IPS-11a (cell line): ENCODE measurements around the gene MSX1.

ENCODE experiments used
- H3K4me3 ChIP-seq: one replicate; pipeline ENCODE4 v1.5.1; 2013; ENCODE audit warnings: low read depth, low read length, control low read depth

Gene MSX1

DNA sequence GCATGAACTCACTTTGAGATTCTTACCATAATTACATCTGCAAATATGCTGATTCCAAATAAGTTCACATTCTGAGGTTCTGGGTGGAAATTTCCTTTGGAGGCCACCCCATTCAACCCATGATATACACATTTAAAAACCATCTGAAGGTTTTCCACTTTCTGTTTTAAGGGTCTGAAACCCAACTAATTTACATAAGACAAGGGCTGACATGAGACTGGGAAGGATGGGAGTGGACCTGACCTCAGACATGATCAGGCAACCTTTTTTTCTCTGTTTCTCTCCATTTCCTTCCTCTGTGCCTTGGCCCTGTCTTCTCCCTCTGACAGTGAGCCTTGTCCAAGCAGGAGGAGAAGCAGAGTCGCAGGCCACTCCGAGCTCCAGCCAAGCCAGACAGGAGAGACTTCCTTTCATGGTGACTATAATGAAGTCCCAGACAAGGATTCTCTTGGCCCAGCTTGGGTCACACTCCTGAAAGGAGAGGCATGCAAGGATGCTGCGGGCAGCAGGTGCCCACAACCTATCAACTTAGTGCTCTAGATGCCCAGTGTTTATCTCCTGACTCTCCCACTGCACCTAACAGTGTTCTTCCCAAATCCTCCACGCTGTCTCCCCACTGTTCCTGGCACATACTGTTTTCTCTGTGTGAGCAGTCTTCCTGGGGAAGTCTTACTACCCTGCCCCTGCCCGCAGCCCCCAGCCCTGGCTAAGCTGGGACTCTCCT is 39.9 kb downstream of the MSX1 start:
- no peak overlapping the region for H3K4me3 ChIP-seq

DNA sequence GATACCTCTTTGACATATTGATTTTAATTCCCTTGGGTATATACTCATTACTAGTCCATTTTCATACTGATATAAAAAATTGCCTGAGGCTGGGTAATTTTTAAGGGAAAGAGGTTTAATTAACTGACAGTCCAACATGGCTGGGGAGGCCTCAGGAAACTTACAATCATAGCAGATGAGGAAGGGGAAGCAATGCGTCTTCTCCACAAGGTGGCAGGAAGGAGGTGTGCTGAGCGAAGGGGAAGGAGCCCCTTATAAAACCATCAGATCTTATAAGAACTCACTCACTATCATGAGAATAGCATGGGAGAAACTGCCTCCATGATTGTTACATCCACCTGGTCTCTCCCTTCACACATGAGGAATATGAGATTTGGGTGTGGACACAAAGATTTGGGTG is 42.4 kb downstream of the MSX1 start:
- H3K4me3 ChIP-seq: no peak overlapping the region

DNA sequence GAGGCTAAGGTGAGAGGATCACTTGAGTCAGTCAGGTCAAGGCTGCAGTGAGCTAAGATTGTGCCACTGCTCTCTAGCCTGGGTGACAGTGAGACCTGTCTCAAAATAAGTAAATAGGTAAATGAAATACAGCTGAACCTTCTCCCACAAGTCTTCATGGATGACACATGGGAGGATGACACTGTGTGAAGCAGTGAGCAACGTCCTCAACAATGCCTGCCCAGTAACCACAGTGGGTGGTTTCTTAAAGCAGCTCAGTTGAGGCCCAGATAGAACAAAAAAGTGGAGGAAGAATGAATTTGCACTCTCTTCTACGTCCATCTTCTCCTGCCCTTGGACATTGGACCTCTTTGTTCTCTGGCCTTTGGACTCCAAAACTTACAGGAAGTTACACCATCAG is 52.7 kb downstream of the MSX1 start:
- no peak overlapping the region for H3K4me3 ChIP-seq

DNA sequence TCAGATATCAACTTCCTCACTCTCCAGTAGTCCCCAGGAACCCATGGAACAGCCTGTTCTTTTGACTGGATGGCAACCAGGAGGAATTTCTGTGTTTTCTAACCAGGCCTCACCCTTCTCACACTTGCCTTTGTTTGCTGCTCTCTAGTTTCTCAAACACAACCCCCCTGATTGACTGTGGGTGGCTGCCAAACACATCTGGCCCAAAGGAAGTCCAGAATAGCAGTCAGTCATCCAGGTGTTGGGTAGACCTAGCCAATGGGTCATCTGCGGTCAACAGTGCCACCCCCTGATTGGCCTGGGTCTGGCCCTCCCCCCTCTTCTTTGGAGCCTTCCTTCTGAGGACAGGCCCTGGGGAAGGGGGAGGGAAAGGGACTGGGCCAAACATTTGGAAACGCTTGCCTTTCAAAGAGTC is 53.7 kb downstream of the MSX1 start:
- no peak overlapping the region for H3K4me3 ChIP-seq
